HG03469 (cell line): ENCODE measurements around the gene NNT.
A peak's percentile ranks its signal among the peaks of the same experiment; 100 is the strongest.
"Not testable (repeated sequence)": the region's sequence is repeated elsewhere in the genome, so short reads cannot be mapped to it uniquely, and the experiment has no call there.

Experiments
- ATAC-seq: cut with Tn5 transposase; IDR thresholded peaks from one replicate; pipeline ENCODE4 v1.9.1; 2021; ENCODE audit warnings: mild to moderate bottlenecking, moderate library complexity, moderate number of reproducible peaks; ENCODE audit not compliant: unreplicated experiment

NNT gene

GRCh38 chr5:43602461-43603343 lies at the start of gene NNT:
NNT (plus strand) TSS chr5:43603180; CDS start chr5:43609196, 6,016 bp downstream.
- peak; percentile 57 for ATAC-seq

GRCh38 chr5:43553381-43553780 lies 49.6 kb upstream of the NNT start:
- no peak for ATAC-seq

DNA sequence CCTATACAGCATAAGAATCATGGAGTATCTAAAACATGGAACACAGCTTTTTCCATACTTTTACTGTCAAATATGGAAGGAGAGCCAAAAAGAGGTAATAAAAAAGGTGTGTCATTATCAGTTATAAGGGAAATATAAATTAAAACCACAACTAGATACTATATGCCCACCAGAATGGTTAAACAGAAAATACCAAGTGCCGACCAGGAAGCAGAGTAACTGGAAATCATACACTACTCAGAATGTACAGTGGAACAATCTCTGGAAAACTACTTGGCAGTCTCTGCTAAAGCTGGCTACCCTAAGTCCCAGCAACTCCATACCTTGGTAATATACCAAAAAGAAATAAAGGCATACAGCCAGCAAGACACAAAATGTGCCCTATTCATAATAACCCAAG lies 48.5 kb upstream of the NNT start:
- ATAC-seq: no peak

- ATAC-seq: peak; percentile 5
Observed at GRCh38 chr5:43555895-43556606, 46.9 kb upstream of the NNT start.

- not testable (repeated sequence) for ATAC-seq
Observed at GRCh38 chr5:43556607-43556856, 46.4 kb upstream of the NNT start.

- ATAC-seq: peak; percentile 85
Observed at GRCh38 chr5:43556857-43557542, 46.0 kb upstream of the NNT start, which contains the start of gene PAIP1. PAIP1 (minus strand) TSS chr5:43557077; CDS start chr5:43556846, 231 bp downstream.

GRCh38 chr5:43560128-43560527 lies 42.9 kb upstream of the NNT start:
- ATAC-seq: no peak

DNA sequence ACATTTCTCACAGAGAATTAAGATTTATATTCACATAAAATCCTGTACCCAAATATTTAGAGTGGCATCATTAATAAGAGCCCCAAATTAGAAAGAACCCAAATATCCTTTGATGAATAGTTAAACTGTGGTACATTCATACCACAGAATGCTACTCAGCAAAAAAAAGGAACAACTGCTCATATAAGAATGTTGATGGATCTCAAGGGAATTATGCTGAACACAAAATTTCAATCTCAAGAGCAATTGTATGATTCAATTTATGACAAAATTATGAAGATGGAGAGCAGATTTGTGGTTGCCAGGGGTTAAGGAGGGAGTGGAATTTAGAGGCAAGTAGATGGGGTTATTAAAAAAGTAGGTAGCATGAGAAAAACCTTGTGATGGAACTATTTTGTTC lies 41.6 kb upstream of the NNT start:
- no peak for ATAC-seq

DNA sequence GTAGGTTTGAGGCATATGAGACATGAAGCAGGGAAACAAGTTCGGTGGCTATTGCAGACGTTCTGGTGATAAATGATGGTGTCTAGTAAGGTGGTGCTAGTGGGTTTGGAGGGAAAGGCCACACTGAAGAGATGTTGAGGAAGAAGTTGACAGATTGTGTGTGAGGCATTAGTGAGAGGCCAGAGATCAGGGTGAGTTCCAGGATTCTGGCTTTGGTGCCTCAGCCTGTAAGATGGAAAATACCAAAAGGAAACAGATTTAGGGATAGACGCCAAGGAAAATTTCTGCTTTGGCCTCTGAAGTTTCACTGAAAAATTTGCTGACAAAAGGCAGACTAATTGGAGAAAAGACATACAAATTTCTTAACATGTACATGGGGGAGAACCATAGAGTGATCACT lies 39.7 kb upstream of the NNT start:
- ATAC-seq: no peak

- no peak for ATAC-seq
Observed at GRCh38 chr5:43564289-43564850, 38.6 kb upstream of the NNT start.

GRCh38 chr5:43565043-43565442 lies 37.9 kb upstream of the NNT start:
- no peak for ATAC-seq

DNA sequence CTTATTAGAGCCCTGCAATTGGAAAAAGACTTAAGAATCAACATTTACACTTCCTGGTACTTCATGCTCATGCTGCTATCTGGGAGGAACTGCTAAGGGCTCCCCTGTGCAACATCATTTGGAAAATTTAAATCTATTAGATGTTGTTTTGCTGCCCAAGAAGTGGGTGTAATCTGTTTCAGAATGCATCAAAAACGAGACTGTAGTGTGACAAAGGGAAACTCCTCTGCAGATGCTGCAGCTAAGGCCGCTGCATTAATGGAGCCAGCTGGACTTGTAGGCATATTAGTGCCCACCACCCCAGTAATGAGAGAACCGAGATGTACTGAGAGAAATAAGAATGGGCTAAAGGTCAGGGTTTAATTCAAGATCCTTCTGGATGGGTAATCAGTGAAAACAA lies 35.0 kb upstream of the NNT start:
- ATAC-seq: no peak

DNA sequence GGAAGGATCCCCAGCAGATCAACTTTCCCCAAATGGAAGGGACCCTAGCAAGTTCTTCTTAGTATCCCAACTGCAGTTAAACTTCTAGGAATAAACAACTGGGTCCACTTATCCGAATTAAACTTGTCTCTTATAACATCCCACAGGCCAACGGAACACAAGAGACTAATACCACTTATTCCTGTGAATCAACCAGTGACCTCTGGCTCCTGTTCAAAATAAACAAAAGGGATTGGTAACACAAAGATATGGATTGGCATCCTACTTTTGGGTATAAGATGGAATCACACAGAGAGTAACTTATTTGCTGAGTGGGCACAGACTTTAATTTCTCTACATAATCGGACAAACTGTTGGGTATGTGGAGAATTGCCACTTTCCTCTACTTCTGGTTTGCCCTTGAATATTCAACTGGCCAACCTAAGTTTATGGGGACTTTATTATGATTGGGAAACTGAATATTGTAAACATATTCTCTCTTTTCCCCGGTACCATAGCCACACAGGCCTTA lies 33.7 kb upstream of the NNT start:
- ATAC-seq: no peak

- no peak for ATAC-seq
Observed at GRCh38 chr5:43570450-43571158, 32.4 kb upstream of the NNT start.

DNA sequence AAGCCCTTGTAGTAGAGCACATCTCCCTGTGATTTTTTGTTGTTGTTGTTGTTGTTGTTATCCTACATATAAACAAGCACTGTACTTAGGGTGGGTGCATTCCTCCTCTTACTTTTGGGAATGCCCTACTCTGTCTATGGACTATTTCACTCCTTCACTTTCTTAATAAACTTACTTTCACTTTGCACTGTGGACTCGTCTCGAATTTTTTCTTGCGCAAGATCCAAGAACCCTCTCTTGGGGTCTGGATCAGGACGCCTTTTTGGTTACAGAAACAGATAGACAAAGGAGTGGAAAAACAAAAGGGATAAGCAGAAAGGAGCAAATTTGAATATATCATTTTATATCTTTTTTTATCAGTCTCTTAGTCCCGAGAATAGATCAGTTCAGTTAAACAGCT lies 31.7 kb upstream of the NNT start:
- no peak for ATAC-seq

DNA sequence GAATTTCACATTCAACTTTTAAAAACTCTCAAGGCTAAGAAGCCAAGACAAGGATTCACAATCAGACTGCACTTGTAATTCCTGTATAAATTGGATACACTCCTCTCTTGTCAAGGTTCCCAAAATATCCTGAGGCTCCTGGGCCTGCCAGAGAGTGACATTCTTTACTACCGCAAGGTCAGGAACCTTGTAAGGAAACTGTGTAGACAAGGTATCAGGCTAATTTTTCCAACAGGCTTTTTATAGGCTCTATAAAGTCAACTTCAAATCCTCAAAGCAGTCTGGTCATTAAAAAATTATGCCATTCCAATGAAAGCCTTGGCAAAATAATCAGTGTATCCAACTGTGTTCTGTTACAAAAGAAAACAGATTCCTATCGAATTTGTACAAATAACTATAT lies 30.6 kb upstream of the NNT start:
- no peak for ATAC-seq

DNA sequence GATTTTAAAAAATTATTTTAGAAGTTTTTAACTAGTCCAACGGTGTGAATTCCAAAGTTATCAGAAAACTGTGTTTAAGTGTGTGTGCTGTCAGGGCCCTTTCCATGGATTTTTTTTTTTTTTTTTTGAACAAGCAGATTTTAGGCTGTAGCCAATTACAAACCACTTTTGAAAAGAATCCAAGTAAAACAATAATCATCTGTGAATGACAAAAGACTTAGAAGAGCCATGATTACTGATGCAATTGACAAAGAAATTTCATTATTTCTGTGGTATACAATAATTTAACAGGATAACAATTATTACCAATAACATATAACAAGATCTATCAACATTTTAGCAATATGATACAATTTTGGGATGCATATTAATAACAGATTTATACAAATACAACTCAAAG lies 29.9 kb upstream of the NNT start:
- no peak for ATAC-seq

DNA sequence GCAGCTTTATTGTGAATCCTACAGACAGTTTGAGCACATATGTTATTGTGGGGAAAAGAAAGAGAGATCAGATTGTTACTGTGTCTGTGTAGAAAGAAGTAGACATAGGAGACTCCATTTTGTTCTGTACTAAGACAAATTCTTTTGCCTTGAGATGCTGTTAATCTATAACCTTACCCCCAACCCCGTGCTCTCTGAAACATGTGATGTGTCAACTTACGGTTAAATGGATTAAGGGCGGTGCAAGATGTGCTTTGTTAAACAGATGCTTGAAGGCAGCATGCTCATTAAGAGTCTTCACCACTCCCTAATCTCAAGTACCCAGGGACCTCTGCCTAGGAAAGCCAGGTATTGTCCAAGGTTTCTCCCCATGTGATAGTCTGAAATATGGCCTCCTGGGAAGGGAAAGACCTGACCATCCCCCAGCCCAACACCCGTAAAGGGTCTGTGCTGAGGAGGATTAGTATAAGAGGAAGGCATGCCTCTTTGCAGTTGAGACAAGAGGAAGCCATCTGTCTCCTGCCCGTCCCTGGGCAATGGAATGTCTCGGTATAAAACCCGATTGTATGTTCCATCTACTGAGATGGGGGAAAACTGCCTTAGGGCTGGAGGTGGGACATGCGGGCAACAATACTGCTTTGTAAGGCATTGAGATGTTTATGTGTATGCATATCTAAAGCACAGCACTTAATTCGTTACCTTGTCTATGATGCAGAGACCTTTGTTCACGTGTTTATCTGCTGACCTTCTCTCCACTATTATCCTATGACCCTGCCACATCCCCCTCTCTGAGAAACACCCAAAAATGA lies 22.4 kb upstream of the NNT start:
- ATAC-seq: not testable (repeated sequence)

GRCh38 chr5:43581398-43581797 lies 21.6 kb upstream of the NNT start:
- ATAC-seq: no peak
